Type B pancreatic cell (in vitro differentiated cells): ENCODE data around the gene SUMO3. TPM values are rescaled to one million over a fixed set of nuclear protein-coding genes. Genes with fewer than 3 reads are reported as not detected.
A peak's percentile ranks its signal among the peaks of the same experiment; 100 is the strongest.

ENCODE experiments used
- DNase-seq: peaks from one replicate; pipeline ENCODE4 v3.0.0; 2021; ENCODE audit warnings: mixed read lengths; ENCODE audit not compliant: unreplicated experiment; ENCODE audit errors: extremely low spot score
- H3K27ac Mint-ChIP-seq: 2 replicates; pipeline ENCODE4 v1.8.0; 2021; ENCODE audit warnings: mild to moderate bottlenecking, mixed read lengths
- H3K27me3 Mint-ChIP-seq: 2 replicates; pipeline ENCODE4 v1.8.0; 2021; ENCODE audit warnings: mixed read lengths
- H3K36me3 Mint-ChIP-seq: 2 replicates; pipeline ENCODE4 v1.8.0; 2021; ENCODE audit warnings: mixed read lengths
- H3K4me1 Mint-ChIP-seq: one replicate; pipeline ENCODE4 v1.8.0; 2021; ENCODE audit warnings: mixed read lengths; ENCODE audit not compliant: unreplicated experiment
- H3K4me3 Mint-ChIP-seq: 2 replicates; pipeline ENCODE4 v1.8.0; 2021; ENCODE audit warnings: mild to moderate bottlenecking, mixed read lengths
- H3K9me3 Mint-ChIP-seq: 2 replicates; pipeline ENCODE4 v1.8.0; 2021; ENCODE audit warnings: mixed read lengths
- total RNA-seq: library from RNA; stranded (reverse); gene quantifications from 2 replicates; pipeline ENCODE4 v1.2.1, GENCODE V29; 2021; ENCODE audit warnings: low replicate concordance
- TF ChIP-seq, protein P1 (sequence below): fragments of 200-600 bp; sonication (generic); conservative IDR thresholded peaks from 2 replicates; pipeline ENCODE4 v1.5.0; 2021; ENCODE audit warnings: antibody characterized with exemption, mild to moderate bottlenecking

The SUMO3 gene
- total RNA-seq, 1 donor from 2014 or later = 81.2 TPM

DNA sequence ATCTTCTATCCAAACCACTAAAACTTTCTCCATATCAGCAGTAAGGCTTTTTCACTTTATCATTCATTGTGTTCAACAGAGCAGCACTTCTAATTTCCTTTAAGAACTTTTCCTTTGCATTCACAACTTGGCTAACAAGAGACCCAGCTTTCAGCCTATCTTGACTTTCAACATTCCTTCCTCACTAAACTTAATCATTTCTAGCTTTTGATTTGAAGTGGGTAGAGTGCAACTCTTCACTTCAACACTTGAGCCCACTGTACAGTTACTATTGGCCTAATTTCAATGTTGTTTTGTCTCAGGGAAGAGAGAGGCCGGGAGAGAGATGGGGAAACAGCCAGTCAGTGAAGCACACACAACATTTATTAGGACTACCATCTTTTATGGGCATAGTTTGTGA, 18.2 kb downstream of the SUMO3 start:
- no peaks in the 10 kb centered on the region for H3K27me3 Mint-ChIP-seq
- DNase-seq = no peak
- H3K27ac Mint-ChIP-seq = peak overlapping the region; percentile 50
- H3K4me1 Mint-ChIP-seq = peaks cover 30% of the 10 kb centered on the region
- TF ChIP-seq, protein P1, sequence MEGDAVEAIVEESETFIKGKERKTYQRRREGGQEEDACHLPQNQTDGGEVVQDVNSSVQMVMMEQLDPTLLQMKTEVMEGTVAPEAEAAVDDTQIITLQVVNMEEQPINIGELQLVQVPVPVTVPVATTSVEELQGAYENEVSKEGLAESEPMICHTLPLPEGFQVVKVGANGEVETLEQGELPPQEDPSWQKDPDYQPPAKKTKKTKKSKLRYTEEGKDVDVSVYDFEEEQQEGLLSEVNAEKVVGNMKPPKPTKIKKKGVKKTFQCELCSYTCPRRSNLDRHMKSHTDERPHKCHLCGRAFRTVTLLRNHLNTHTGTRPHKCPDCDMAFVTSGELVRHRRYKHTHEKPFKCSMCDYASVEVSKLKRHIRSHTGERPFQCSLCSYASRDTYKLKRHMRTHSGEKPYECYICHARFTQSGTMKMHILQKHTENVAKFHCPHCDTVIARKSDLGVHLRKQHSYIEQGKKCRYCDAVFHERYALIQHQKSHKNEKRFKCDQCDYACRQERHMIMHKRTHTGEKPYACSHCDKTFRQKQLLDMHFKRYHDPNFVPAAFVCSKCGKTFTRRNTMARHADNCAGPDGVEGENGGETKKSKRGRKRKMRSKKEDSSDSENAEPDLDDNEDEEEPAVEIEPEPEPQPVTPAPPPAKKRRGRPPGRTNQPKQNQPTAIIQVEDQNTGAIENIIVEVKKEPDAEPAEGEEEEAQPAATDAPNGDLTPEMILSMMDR = no peak
- peak overlapping the region; percentile 99 for H3K4me3 Mint-ChIP-seq
- peaks cover 23% of the 10 kb centered on the region for H3K36me3 Mint-ChIP-seq
- no peaks in the 10 kb centered on the region for H3K9me3 Mint-ChIP-seq

DNA sequence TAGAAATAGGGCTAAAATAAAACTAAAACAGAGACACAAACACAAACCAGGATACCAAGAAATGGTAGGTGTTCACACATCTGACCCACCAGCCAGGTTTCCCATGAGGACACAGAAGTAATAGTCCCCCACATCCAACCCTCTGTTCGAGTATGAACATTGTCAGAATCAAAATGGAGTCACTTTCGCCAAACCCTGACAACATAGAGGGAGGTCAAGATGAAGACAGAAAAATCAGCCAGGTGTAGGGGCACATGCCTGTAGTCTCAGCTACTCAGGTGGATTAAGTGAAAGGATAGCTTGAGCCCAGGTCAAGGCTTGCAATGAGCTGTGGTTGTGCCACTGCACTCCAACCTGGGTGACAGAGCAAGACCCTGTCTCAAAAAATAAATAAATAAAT, 20.1 kb downstream of the SUMO3 start:
- no peaks in the 10 kb centered on the region for H3K27me3 Mint-ChIP-seq
- no peak overlapping the region for H3K4me3 Mint-ChIP-seq
- peaks cover 35% of the 10 kb centered on the region for H3K4me1 Mint-ChIP-seq
- peaks cover 25% of the 10 kb centered on the region for H3K36me3 Mint-ChIP-seq
- TF ChIP-seq, protein P1 = no peak
- H3K27ac Mint-ChIP-seq = no peak overlapping the region
- no peaks in the 10 kb centered on the region for H3K9me3 Mint-ChIP-seq
- no peak for DNase-seq

DNA sequence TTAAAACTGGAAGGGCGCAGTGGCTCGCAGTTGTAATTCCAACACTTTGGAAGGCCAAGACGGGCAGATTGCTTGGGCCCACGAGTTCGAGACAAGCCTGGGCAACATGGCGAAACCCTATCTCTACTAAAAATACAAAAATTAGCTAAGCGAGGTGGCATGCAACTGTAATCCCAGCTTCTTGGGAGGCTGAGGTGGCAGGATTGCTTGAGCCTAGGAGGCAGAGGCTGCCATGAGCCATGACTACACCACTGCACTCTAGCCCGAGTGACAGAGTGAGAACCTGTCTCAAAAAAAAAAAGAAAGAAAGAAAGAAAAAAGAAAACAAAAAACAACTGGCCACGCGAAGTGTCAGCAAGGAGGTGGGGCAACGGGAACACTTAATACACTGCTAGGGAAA, 22.5 kb downstream of the SUMO3 start:
- DNase-seq = no peak
- Mint-ChIP-seq H3K27me3 (no peaks in the 10 kb centered on the region), H3K9me3 (no peaks in the 10 kb centered on the region), H3K27ac (no peak overlapping the region), H3K4me3 (no peak overlapping the region), H3K4me1 (peaks cover 22% of the 10 kb centered on the region), H3K36me3 (peaks cover 29% of the 10 kb centered on the region)
- TF ChIP-seq, protein P1 = no peak

DNA sequence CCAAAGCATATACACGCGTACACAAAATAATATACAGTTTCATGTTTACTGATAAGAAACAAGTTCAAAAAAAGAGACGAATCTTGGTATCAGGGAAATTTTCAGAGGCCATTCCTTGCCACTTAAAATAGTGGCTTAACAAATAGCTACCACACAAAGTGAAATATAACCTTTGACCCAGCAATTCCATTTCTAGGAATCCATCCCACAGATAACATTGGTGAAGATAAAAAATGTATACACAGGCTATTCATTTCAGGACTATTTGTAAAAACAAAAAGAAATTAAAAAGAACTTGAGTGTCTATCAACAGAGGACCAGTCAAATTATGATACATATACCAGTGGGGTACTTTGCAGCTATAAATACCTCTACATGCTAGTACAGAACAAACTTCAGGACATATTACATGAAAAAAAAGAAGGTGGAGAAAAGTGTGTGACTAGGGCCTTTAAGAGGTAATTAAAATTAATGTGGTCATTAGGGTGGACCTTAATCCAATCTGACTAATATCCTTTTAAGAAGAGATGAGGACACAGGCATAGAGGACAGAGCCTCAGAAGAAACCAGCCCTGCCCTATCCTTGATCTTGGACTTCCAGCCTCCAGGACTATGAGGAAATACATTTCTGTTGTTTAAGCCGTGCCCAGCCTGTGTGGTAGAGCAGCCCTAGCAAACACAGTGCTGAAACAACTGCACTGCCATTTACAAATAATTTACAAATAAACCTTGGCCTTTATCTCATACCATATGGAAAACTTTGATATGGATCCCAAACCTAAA, 24.1 kb downstream of the SUMO3 start:
- H3K9me3 Mint-ChIP-seq = no peaks in the 10 kb centered on the region
- H3K27ac Mint-ChIP-seq = peak overlapping the region; percentile 24
- no peak for DNase-seq
- no peaks in the 10 kb centered on the region for H3K27me3 Mint-ChIP-seq
- H3K36me3 Mint-ChIP-seq = peaks cover 34% of the 10 kb centered on the region
- H3K4me3 Mint-ChIP-seq = peak overlapping the region; percentile 4
- H3K4me1 Mint-ChIP-seq = peaks cover 15% of the 10 kb centered on the region
- TF ChIP-seq, protein P1 = peak; percentile 20

DNA sequence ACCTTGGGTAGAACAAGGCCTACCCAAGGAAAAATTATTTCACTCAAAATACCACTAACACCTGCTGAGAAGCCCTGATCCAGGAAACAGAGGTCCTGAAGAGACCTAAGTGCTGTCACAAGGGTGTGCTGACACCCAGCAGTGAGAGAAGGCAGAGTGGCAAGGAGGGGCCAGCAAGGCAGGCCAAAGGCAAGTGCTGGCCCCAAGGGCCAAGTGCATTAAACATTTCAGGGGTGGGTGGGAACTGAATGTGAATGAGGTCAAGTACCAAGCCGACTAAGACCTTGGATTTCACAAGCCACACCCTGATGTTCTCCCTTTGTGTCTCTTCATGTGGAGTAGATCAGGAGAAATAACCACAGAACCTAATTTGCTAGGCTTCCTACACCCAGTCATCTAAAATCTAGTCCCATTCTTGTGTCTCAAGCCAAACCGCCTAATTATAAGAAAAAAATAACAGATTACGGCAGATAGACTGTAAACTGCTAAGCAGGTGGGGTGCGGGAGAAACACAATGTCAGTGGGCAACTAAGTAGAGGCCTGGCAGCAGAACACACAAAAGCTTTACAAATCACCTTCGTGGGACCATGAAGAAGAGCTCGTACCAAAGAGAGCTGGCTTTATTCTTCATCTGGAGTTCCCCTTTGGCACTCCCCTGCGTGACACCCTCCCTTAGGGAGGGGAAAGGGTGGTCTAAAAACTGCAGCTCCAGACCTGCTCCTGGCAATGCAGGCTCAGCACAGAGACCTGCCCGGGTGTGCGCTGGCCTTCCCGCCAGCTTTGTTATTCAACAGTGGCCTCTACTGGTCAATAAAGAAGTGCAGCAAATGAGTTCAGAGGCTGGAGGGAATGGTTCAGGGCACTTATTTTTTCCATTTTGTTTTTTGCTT, 24.9 kb downstream of the SUMO3 start:
- Mint-ChIP-seq H3K27me3 (no peaks in the 10 kb centered on the region), H3K27ac (peak overlapping the region; percentile 24), H3K36me3 (peaks cover 29% of the 10 kb centered on the region), H3K9me3 (no peaks in the 10 kb centered on the region), H3K4me3 (peak overlapping the region; percentile 4), H3K4me1 (peaks cover 10% of the 10 kb centered on the region)
- TF ChIP-seq, protein P1 = peak; percentile 88
- no peak for DNase-seq
